Duodenal mucosa (tissue), 2 donors: Measurements from ENCODE around the gene CTSH.

Experiments used
- H3K27ac ChIP-seq: one replicate; pipeline ENCODE4 v1.7.0; 2013; ENCODE audit warnings: low read depth, low read length
- H3K27me3 ChIP-seq, 2 donors: one replicate each; pipeline ENCODE4 v1.7.0; 2013; ENCODE audit warnings: low read length in 2 of 2, control low read depth in 1 of 2; ENCODE audit not compliant: insufficient read depth in 2 of 2, control insufficient read depth in 1 of 2
- H3K36me3 ChIP-seq, 2 donors: one replicate each; pipeline ENCODE4 v1.7.0; 2013; ENCODE audit warnings: low read length in 2 of 2, control low read depth in 1 of 2; ENCODE audit not compliant: insufficient read depth in 2 of 2, control insufficient read depth in 1 of 2
- H3K4me1 ChIP-seq, 2 donors: one replicate each; pipeline ENCODE4 v1.7.0; 2013; ENCODE audit warnings: low read length in 2 of 2, control low read depth in 1 of 2; ENCODE audit not compliant: insufficient read depth in 2 of 2, control insufficient read depth in 1 of 2
- H3K4me3 ChIP-seq, 2 donors: one replicate each; pipeline ENCODE4 v1.7.0; 2013; ENCODE audit warnings: low read length in 2 of 2, low read depth in 1 of 2
- H3K9ac ChIP-seq, 2 donors: one replicate each; pipeline ENCODE4 v1.7.0; 2013; ENCODE audit warnings: low read length in 2 of 2, low read depth in 1 of 2
- H3K9me3 ChIP-seq, 2 donors: one replicate each; pipeline ENCODE4 v1.7.0; 2013; ENCODE audit warnings: low read length in 2 of 2, control low read depth in 1 of 2; ENCODE audit not compliant: control insufficient read depth in 1 of 2

Gene CTSH

DNA sequence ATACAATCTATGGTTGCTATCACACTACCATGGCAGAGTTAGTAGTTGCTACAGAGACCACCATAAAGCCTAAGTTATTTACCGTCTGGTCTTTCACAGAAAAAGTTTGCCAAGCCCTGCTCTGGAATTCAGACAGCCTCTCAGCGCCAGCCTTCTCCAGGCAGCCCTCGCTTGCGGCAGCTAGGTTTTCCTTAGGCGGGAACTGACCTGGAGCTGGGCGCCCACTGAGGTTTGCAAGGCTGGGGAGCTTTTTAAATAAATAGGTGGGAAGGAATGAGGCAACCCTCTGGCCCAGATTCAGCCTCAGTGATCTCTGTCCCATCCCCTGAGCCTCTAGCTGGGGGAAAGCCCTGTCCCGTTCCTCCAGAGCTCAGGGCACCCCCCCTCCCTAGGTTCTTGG, 1.2 kb downstream of the CTSH start:
- Histone ChIP-seq H3K4me3 (peak overlapping the region; percentile 83 to 86), H3K9me3 (no peaks in the 10 kb centered on the region), H3K36me3 (no peaks in the 10 kb centered on the region), H3K27me3 (no peaks in the 10 kb centered on the region), H3K27ac (peak overlapping the region; percentile 61), H3K9ac (peak overlapping the region; percentile 81 to 82), H3K4me1 (peaks cover 5 to 16% of the 10 kb centered on the region in 2 donors)

DNA sequence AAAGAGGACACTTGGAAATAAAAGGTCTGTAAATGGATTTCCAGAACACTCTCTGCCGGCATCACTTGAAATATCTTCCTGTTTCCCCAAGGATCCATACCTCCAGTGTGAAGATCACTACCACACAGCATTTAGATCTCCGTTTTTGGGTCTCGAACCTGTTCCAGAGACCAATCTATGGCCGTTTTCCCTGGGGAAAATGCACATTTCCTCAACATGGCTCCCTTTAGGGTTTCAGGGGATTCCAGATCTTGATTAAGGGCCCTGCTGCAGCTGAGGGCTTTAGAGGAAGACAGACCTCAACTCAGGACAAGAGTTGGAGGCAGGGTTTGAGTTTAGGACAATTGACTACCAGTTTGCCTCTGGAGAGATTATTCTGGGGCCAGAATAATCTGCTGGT, 2.1 kb downstream of the CTSH start:
- H3K27ac ChIP-seq = no peak overlapping the region
- H3K27me3 ChIP-seq = no peaks in the 10 kb centered on the region
- H3K4me1 ChIP-seq = peaks cover 5 to 16% of the 10 kb centered on the region in 2 donors
- H3K9ac ChIP-seq = peak overlapping the region in 1 of 2 donors; percentile 1
- H3K4me3 ChIP-seq = no peak overlapping the region
- H3K9me3 ChIP-seq = no peaks in the 10 kb centered on the region
- peaks cover 0 to 4% of the 10 kb centered on the region in 2 donors for H3K36me3 ChIP-seq

DNA sequence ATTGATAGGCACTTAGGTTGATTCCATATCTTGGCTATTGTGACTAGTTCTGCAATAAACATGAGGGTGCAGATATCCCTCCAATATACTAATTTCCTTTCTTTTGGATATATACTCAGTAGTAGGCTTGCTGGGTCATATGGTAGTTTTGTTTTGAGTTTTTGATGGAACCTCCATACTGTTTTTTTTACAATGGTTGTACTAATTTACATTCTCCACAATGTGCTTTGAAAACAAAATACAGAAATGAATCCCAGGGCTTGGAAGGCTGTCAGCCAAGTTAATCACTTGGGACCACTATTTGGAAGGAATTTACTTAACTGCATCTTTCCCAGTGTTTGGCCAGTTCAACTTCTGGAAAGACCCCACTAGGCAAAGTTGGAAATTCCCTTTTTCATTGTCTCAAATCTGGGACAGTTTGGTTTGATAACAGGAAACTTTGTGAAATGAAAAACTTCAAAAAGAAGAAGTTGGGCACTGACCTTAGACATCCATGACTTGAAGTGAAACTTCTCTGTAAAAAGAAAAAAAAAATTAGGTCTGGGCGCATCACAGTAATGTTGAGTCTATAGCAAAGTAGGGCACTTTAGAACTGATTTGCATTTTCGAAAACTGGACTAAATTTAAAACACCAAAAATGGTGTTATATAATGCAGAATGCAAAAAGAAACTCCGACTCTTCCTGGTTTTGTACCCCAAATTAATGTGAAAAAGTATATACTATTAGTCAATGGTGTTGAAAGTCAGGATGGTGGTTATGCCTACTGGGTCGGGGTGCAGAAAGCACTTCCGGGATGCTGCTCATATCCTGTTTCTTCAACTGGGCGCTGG, 6.0 kb downstream of the CTSH start:
- Histone ChIP-seq H3K27me3 (no peaks in the 10 kb centered on the region), H3K9me3 (no peaks in the 10 kb centered on the region), H3K36me3 (peaks cover 6 to 32% of the 10 kb centered on the region in 2 donors), H3K27ac (no peak overlapping the region), H3K4me3 (no peak overlapping the region), H3K9ac (no peak overlapping the region), H3K4me1 (peaks cover 3 to 8% of the 10 kb centered on the region in 2 donors)

DNA sequence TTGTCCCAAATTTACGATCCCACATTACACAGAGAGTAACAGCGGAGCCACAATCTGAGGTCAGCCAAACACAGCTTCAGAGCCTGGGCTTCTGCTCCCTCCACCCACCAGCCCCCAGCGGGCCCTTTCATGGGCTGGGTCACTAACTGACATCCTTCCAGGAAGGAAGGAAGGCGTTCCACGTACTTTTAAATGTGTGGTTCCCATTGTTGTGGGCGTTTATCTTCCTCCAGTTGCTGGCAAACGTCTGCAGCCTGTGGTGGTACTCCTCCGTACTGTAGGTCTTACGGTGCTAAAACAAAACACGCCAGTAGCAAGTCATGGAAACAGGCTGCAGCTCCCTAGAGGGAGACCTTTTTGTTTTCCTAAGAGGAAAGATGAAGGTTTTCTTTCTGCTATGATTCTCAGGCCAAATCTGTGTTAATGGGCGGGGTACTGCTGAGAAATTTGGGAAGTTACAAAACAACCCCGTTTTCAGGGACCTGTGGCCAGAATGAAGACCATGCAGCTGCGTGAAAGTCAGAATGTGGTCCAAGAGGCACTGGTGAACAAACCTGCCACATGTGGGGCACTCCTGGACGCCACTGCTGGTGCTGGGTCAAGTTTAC, 7.6 kb downstream of the CTSH start:
- H3K4me1 ChIP-seq = peaks cover 0 to 3% of the 10 kb centered on the region in 2 donors
- no peak overlapping the region for H3K4me3 ChIP-seq

DNA sequence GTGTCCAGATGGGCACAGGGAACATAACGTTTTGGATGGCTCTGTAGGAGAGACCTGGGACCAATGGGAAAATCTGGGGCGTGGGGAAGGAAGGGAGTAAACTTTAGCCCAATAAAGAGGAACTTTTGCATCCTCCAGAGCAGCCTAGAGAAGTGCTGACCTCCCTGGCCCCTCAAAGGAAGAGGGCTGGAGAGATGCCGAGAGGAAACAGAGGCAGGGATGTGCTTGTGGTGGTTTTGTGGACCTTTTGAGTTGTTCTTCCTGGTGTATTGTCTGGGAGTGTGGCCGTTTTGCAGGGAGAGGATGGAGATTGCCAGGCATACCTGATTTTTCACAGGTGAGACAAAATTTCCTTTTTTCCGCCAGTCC, 10.2 kb downstream of the CTSH start:
- Histone ChIP-seq H3K36me3 (peaks cover 6 to 63% of the 10 kb centered on the region in 2 donors), H3K27ac (no peak overlapping the region), H3K27me3 (no peaks in the 10 kb centered on the region), H3K4me1 (peaks cover 0 to 3% of the 10 kb centered on the region in 2 donors), H3K4me3 (no peak overlapping the region), H3K9ac (no peak overlapping the region), H3K9me3 (no peaks in the 10 kb centered on the region)

More for the DNA sequence above, 7.6 kb downstream of the CTSH start:
- Histone ChIP-seq H3K27ac (no peak overlapping the region), H3K9ac (no peak overlapping the region), H3K36me3 (peaks cover 6 to 45% of the 10 kb centered on the region in 2 donors), H3K27me3 (no peaks in the 10 kb centered on the region), H3K9me3 (no peaks in the 10 kb centered on the region)

DNA sequence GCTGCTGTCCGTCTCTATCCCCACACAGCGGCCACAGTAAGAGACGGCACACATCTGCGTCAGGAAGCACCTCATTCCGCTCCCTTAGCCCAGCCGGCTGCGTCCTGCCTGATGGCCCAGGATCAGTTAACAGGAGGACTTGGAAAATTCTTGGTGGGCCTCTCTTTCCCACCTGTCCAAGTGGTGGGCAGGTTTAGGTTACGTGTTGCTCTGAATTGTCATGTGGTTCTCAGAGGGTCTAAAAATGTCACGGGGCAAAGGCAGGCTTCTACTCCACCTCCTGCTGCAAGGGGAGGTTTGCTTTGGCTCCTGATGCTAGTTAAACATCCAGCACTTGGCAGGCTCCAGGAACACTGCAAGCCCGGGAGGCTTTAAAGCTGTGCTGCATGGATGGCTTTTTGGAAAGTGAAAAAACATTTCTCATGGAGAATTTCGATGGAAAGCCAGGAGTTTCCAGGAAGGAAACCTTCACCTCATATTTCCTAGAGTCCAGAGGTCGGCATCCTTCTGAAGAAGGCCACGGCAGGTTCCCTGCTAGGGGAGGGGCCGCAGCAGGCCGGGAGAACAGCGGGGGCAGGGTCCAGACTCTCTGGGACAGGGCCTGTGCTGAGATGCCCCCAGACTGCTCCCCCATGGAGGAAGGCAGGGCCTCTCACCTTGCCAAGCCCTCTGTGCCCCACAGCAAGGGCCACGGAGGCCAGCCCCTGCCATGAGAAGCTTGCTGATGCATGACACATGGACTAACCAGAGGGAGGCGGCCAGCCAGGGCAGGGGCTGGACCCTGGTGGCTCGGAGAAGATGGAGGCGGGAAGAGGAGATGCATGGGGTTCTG, 10.8 kb downstream of the CTSH start:
- peaks cover 11 to 63% of the 10 kb centered on the region in 2 donors for H3K36me3 ChIP-seq
- no peaks in the 10 kb centered on the region for H3K27me3 ChIP-seq
- H3K27ac ChIP-seq = peak overlapping the region; percentile 58
- no peak overlapping the region for H3K9ac ChIP-seq
- peaks cover 0 to 3% of the 10 kb centered on the region in 2 donors for H3K4me1 ChIP-seq
- H3K4me3 ChIP-seq = no peak overlapping the region
- no peaks in the 10 kb centered on the region for H3K9me3 ChIP-seq

DNA sequence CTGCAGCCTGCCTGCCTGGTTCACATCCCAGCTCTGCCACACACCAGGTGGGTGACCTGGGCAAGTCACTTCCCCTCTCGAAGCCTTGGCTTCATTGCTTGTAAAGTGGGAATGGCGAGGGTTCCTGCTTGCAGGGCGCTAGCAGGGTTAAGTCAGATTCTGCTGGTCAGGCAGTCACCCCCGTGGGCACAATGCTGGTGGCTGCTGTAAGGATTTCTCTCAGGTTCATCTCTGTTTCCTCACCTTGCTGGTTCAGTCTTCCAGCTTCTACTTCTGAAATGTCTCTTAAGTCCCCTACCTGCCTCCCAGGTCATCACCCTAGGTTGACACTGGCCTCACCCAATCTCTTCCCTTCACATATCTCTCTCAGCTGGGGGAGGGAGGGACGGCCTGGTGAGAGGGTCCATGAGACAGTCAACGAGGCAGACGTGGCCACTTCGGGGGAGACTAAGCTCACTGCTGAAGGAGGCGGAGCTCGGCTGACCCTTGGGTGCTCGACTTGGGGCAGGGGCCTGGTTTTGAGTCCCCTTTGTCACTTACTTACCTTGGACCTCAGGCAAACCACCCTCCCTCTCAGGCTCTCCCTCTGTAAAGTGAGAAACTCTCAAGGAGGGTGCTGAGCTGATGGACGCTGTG, 11.5 kb downstream of the CTSH start:
- no peaks in the 10 kb centered on the region for H3K27me3 ChIP-seq
- H3K9ac ChIP-seq = no peak overlapping the region
- peak overlapping the region; percentile 58 for H3K27ac ChIP-seq
- no peaks in the 10 kb centered on the region for H3K9me3 ChIP-seq
- peaks cover 0 to 3% of the 10 kb centered on the region in 2 donors for H3K4me1 ChIP-seq
- peaks cover 11 to 60% of the 10 kb centered on the region in 2 donors for H3K36me3 ChIP-seq
- no peak overlapping the region for H3K4me3 ChIP-seq

DNA sequence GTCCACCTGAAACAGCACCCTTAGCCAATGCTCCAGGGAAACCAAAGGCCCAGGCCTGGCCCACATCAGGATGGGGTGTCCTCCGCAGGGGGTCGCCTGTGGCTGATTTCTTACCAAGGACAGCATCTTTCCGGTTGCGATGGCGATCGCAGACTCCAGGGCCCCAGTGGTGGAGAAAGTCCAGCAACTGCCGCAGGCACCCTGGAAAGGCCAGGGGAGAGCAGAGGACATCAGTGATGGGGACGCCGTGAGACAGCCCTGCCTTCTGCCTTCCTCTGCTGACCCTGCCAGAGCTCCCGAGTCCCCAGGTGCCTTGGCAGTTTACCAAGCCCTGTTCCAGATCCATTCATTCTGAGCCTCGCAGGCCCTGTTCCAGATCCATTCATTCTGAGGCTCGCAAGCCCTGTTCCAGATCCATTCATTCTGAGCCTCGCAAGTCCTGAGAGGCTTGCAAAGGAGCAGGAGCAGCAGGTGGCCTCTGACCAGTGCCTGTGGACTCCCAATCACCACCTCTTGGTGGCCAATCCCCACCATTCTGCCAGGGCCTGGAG, 12.5 kb downstream of the CTSH start:
- H3K4me1 ChIP-seq = peaks cover 0 to 3% of the 10 kb centered on the region in 2 donors
- no peak overlapping the region for H3K27ac ChIP-seq
- peaks cover 14 to 65% of the 10 kb centered on the region in 2 donors for H3K36me3 ChIP-seq
- no peaks in the 10 kb centered on the region for H3K9me3 ChIP-seq
- no peak overlapping the region for H3K9ac ChIP-seq
- no peaks in the 10 kb centered on the region for H3K27me3 ChIP-seq
- no peak overlapping the region for H3K4me3 ChIP-seq

DNA sequence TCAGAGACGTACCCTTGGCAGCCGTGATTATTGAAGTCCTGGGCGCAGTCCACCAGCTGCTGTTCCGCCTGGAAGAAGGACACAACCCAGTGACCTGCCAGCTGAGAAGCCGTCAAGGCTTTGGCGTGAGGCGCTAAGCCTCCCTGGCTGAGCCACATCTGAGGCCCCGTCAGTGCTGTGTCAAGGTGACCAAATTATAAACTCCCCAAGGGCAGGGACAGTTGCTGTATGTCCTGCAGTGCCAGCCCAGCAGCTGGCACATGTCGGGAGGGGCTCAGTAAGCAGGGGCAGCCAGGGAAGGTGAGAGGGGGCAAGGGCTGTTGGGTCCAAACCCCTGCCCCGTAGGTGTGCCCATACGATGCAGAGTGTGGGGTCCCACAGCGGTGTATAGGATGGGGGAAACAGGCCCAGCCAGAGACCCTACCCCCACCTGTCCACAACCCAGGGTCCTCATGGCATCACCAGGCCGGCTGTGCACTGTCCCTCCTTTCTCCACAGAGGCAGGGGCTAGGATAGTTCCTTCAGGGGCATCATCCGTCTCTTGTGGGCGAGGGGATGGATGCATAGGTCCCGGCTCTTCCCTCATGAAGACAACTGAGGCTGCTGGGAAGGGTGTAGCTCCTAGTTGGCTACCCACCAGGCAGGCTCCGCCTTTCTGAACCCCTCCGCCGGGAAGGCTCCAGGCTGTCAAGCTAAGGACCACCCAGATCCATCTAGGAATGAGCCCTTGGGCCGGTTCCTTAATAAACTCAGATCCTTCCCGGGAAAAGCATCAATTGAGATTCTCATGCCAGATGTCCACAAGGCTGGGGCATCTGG, 13.2 kb downstream of the CTSH start:
- no peaks in the 10 kb centered on the region for H3K9me3 ChIP-seq
- peaks cover 0 to 3% of the 10 kb centered on the region in 2 donors for H3K4me1 ChIP-seq
- no peak overlapping the region for H3K27ac ChIP-seq
- no peak overlapping the region for H3K4me3 ChIP-seq
- H3K27me3 ChIP-seq = no peaks in the 10 kb centered on the region
- H3K9ac ChIP-seq = no peak overlapping the region
- H3K36me3 ChIP-seq = peaks cover 10 to 65% of the 10 kb centered on the region in 2 donors
